ENCODE data around the gene ACTL6B.

The ACTL6B gene

DNA sequence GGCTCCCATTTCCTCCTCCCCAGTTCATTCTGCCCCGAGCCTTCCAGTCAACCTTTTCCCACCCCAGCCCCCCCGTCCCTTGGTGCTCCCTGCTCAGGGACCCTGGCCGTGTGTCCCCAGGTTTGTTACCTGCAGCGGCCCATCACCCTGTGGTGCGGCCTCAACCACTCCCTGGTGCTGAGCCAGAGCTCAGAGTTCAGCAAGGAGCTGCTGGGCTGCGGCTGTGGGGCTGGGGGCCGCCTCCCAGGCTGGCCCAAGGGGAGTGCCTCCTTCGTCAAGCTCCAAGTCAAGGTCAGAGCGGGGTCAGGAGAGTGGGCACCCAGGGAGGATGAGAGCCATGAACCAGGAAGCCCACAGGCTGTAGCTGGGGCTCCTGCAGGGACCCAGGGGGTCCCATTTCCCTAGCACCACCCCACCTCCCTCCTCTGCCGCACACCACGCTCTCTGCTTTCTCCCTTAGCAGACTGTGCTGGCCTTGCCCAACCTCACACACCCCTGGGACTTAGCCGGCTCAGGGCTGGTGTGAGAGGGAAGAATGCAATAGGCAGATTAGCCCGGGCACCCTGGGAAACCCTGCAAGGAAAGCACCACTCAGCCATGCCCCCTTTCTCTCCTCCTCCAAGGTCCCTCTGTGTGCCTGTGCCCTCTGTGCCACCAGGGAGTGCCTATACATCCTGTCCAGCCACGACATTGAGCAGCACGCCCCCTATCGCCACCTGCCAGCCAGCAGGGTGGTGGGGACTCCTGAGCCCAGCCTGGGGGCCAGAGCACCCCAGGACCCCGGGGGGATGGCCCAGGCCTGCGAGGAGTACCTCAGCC is 56.1 kb downstream of the ACTL6B start:
- TF ChIP-seq, protein P1, sequence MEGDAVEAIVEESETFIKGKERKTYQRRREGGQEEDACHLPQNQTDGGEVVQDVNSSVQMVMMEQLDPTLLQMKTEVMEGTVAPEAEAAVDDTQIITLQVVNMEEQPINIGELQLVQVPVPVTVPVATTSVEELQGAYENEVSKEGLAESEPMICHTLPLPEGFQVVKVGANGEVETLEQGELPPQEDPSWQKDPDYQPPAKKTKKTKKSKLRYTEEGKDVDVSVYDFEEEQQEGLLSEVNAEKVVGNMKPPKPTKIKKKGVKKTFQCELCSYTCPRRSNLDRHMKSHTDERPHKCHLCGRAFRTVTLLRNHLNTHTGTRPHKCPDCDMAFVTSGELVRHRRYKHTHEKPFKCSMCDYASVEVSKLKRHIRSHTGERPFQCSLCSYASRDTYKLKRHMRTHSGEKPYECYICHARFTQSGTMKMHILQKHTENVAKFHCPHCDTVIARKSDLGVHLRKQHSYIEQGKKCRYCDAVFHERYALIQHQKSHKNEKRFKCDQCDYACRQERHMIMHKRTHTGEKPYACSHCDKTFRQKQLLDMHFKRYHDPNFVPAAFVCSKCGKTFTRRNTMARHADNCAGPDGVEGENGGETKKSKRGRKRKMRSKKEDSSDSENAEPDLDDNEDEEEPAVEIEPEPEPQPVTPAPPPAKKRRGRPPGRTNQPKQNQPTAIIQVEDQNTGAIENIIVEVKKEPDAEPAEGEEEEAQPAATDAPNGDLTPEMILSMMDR (IDR thresholded peaks at IDR 0.05; ENCODE audit: extremely low read depth, missing control alignments), result peak; percentile 20
- DNase-seq (ENCODE audit: low spot score), result no peak

DNA sequence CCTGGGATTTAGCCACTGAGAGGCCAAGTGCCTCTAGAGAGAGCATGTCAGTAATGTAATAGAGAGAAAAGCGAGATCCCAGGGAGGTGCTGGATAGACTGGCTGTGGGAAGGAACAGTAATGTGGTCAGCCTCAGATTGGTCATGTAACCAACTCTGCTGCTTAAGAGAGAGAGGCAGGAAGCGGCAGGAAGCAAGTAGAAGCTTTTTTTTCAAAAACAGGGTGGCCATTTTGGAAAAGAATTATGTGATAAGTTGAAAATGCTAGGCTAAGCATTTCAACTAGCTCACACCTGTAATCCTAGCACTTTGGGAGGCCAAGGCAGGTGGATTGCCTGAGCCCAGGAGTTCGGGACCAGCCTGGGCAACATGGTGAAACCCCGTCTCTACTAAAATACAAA is 57.8 kb downstream of the ACTL6B start:
- no peak for DNase-seq (ENCODE audit: low spot score)
- TF ChIP-seq, protein P1 (IDR thresholded peaks at IDR 0.05; ENCODE audit: extremely low read depth, missing control alignments), result no peak

DNA sequence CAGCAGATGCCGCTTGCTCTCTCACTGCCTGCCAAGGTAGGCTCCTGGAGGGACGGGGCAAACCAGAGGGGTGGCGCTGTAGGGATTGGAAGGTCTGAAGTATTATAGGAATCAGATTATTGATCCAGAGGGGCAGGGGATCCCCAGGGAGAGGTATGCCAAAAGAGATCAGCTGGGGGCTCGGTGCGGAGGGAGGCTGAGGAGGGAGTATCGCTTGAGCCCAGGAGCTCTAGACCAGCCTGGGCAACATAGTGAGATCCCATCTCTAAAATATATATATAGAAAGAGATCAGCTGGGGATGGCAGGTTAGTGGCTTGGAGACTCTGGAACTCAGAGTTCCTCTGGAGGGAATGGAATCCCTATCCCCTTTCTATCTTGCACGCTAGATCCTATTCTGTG is 61.1 kb downstream of the ACTL6B start:
- TF ChIP-seq, protein P1 (IDR thresholded peaks at IDR 0.05; ENCODE audit: extremely low read depth, missing control alignments), result no peak
- no peak for DNase-seq (ENCODE audit: low spot score)
